GM18505 (cell line): ENCODE data around the gene ZNF765.
A peak's percentile ranks its signal among the peaks of the same experiment; 100 is the strongest.
"Not testable (repeated sequence)": the region's sequence is repeated elsewhere in the genome, so short reads cannot be mapped to it uniquely, and the experiment has no call there.

Experiments used
- ATAC-seq: cut with Tn5 transposase; IDR thresholded peaks from one replicate; pipeline ENCODE4 v1.9.1; 2021; ENCODE audit not compliant: unreplicated experiment
- POLR2A ChIP-seq: IDR thresholded peaks from 4 replicates; pipeline ENCODE4 v1.6.1; 2011; ENCODE audit warnings: borderline replicate concordance; ENCODE audit not compliant: insufficient read depth, insufficient read length; ENCODE audit errors: extremely low read depth

ZNF765 gene

DNA sequence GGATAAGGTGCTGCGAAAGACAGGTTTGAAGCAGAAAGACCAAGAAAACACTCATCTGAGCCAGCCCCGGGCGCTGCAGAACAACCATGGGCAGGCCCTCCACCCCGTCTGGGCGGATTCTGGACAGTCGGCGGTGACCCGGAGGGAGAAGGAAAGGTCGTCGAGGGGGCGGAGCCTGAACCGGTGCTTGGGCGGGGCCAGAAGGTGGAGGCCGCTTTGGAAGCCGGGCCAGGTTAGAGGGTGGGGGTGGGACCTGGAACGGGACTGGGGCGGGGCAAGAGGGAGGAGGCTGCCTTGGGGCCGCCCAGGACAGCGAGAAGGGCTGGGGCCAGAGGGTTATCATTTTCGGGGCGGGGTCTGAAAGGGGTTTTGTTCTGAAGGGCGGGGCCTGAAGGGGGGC lies 5.0 kb upstream of the ZNF765 start:
- ATAC-seq = no peak
- TF ChIP-seq POLR2A = no peak

DNA sequence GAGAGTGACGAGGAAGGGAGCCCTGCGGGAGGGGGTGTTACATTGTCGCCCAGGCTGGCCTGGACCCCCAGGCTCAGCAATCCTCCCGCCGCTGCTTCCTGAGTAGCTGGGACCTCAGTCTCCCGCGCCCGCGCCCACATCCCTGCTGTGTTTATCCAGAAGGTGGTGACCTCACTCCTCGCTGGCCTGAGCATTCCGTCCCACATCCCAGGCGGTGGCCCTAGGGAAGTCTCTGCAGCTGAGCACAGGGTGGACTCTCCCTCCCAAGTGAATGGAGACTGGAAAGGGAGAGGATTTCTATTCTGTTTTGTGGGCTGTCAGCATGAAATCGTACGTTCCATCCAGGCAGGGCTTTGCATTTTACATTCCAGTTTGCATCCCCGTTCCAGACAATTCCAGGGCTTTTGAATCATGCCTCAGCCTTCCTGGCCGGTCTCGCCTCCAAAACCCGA lies 401 bp upstream of the ZNF765 start:
- no peak for TF ChIP-seq POLR2A
- ATAC-seq = no peak

DNA sequence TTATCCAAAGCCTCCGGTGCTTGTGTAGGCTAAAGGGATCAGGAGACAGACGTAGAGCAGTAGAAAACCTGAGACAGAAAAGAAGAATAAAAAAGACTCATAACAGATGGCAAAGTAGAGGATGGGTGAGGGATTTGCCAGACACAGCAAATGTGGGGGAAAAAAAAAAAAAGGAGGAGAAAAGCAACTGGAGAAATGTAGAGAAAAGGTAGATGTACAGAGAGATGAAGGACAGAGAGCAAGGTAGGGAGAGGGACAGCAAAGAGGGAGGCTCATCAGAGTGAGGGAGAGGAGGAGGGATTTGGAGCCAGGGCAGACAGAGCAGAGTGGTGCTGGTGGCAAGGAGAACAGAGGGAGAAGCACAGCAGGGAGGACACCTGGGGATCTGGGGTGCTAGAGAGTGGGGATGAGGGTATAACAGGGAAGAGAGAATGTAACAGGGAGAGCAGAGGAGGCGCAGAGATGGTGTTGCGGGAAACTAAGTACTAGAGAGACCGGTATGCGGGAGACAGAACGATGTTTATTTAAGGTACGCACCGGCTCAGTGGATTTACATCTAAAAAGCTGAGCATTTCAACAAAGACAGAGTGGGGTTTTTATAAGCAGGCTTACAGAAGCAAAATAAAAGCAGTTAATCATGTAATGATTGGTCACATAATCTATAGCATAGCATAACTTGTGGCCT lies 1.0 kb downstream of the ZNF765 start:
- ATAC-seq = not testable (repeated sequence)

DNA sequence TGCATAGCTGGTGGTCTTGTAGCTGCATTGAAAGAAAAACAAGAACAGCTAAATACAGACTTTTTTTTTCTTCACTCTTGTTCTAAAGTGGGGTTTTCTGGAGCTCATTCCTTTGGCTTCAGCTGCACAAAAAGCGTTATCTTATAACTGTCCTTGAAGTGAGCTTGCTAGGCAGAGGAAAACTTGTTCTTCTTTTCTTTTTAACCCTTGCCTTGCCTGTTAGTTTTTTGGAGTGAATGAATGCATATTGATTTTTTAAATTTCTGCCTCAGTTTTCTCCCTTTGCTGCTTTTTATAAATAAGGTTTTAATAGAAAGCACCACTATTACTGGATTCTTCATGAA lies 1.5 kb downstream of the ZNF765 start:
- no peak for ATAC-seq
- no peak for TF ChIP-seq POLR2A

DNA sequence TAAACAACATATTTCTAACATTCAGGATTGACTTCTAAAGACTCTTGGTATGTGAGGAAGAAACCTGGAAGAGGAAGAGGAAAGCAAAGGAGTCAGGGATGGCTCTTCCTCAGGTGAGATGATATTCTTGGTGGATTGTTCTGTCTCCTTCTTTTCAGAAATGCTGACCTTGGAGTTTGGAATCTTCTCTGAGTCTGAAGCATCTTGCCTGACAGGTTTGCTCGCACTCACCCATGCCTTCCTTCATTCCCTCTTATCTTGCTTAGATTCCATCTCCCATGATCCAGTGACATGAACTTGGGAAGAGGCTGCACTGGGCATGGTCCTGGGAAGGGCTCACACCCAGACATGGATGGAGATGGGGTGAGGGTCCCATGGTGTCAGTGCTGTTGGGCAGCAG lies 3.0 kb downstream of the ZNF765 start:
- not testable (repeated sequence) for ATAC-seq

DNA sequence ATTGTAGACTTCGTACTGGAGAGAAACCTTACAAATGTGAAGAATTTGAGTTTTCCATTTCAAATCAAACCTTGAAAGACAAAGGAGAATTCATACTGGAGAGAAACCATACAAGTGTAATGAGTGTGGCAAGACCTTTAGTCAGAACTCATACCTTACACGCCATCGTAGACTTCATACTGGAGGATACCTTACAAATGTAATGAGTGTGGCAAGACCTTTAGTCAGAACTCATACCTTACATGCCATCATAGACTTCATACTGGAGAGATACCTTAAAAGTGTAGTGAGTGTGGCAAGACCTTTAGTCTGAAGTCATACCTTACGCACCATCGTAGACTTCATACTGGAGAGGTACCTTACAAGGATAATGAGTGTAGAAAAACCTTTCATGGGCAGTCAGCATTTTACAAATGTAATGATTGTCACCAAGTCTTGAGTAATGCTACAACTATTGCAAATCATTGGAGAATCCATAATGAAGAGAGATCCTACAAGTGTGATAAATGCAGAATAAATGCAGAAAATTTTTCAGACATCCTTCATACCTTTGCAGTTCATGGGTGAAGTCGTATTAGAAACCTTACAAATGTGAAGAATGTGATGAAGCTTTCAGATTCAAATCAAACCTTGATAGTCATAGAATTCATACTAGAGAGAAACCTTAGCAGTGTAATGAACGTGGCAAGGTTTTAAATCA lies 14.7 kb downstream of the ZNF765 start:
- TF ChIP-seq POLR2A = no peak
- ATAC-seq = no peak

DNA sequence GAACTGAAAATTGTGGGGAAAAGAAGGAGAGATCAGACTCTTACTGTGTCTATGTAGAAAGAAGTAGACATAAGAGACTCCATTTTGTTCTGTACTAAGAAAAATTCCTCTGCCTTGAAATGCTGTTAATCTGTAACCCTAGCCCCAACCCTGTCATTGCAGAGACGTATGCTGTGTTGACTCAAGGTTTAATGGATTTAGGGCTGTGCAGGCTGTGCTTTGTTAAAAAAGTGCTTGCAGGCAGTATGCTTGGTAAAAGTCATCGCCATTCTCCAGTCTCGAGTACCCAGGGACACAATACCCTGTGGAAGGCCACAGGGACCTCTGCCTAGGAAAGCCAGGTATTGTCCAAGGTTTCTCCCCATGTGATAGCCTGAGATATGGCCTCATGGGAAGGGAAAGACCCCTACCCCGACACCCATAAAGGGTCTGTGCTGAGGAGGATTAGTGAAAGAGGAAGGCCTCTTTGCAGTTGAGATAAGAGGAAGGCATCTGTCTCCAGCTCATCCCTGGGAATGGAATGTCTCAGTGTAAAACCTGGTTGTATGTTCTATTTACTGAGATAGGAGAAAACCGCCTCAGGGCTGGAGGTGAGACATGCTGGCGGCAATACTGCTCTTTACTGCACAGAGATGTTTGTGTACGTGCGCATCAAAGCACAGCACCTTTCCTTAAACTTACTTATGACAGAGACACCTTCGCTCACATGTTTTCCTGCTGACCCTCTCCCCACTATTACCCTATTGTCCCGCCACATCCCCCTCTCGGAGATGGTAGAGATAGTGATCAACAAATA lies 25.8 kb downstream of the ZNF765 start:
- not testable (repeated sequence) for ATAC-seq

DNA sequence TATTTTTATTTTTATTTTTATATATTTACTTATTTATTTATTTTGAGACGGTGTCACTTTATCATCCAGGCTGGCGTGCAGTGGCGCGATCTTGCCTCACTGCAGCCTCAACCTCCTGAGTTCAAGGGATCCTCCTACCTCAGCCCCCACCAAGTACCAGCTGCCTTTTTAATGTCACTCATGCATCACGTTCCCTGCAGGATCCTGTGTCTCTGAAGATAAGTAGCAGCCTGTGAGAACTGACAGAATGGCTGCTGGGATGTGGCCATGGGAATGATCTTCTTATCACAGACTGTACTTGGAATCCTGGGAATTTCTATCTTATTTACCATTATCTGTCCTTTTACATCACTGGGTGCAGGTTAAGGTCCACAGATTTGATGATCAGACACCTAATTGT lies 27.6 kb downstream of the ZNF765 start:
- no peak for TF ChIP-seq POLR2A

DNA sequence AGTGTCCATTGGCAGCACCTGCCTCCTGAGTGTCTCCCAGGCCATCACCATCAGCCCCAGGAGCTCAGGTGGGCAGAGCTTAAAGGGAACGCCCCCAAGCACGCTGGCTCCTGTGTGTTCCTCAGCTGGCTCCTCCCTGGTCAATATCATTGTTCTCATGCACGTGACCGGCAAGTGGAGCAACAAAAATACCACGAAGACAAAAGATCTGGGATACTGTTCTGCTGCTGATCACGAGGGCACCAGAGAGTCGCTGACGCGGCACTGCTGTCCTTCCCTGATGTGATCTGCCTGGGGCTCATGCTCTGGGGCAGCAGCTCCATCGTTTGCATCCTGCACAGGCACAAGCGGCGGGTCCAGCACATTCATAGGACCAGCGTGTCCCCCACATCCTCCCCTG lies 28.1 kb downstream of the ZNF765 start:
- ATAC-seq = not testable (repeated sequence)

More for the DNA sequence above, 27.6 kb downstream of the ZNF765 start:
- no peak for ATAC-seq

DNA sequence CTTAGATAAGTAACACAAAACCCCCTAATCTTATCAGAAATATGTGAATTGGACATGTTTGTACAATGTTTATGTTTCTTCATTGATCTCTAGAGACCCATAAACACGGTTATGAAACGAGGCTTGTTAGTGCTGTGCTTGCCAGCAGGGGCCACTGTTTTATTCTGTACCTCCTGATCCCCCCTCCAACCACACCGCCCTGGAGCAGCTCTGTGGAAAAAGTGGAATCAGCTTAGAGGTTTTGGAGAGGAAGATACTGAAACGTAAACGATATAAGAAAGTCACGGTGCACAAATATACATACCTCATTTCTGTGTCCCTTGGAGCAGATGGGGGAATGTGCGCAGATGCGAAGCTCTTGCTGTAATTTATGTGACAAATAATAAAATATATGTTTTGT lies 28.7 kb downstream of the ZNF765 start:
- not testable (repeated sequence) for ATAC-seq

DNA sequence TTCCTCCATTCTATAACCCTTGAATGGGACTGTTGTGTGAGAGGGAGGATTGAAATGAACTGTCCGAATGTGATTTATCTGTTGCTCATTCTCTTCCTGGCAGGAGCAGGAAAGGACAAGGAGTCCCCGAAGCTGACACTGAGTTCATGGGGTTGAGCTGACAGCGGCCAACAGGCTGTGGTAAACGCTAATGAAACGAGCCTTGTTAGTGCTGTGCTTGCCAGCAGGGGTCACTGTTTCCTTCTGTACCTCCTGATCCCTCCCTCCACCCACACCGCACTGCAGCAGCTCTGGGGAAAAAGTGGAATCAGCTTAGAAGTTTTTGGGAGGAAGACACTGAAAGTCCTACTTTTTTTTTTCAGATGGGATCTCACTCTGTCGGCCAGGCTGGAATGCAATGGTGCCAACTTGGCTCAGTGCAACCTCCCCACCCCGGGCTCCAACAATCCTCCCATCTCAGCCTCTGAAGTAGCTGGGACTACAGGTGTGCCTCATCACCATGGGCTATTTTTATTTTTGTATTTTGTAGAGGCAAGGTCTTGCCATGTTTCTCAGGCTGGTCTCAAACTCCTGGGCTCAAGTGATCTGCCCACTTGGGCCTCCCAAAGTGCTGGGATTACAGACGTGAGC lies 30.1 kb downstream of the ZNF765 start:
- no peak for TF ChIP-seq POLR2A
- no peak for ATAC-seq

DNA sequence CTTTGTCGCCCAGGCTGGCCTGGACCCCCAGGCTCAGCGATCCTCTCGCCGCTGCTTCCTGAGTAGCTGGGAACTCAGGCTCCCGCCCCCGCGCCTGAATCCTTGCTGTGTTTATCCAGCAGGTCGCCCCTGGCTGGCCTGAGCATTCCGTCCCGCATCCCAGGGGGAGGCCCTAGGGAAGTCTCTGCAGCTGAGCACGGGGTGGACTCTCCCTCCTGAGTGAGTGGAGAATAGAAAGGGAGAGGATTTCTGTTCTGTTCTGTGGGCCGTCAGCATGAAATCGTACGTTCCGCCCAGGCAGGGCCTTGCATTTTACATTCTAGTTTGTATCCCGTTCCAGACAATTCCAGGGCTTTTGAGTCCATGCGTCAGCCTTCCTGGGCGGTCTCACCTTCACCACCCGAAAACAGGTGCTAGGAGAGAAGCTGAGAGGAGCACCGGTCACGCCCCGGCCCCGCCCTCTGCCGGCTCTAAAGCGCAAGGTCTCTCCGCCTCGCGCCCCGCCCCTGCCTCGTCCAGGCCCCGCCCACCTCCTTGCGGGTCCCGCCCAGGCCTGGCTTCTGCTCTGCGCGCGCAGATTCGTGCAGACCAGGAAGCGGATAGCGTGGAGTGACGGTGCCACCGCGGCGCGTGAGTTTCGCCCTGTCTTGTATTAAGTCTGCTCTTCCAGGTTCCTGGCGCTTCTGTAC lies 36.6 kb downstream of the ZNF765 start, which contains the start of gene ZNF761:
Gene ZNF761 (plus strand): TSS at position 586 of the 689 bp plus-strand sequence. CDS start 15,285 bp downstream, outside the sequence.
- ATAC-seq = peak; percentile 92
- TF ChIP-seq POLR2A = peak; percentile 87

DNA sequence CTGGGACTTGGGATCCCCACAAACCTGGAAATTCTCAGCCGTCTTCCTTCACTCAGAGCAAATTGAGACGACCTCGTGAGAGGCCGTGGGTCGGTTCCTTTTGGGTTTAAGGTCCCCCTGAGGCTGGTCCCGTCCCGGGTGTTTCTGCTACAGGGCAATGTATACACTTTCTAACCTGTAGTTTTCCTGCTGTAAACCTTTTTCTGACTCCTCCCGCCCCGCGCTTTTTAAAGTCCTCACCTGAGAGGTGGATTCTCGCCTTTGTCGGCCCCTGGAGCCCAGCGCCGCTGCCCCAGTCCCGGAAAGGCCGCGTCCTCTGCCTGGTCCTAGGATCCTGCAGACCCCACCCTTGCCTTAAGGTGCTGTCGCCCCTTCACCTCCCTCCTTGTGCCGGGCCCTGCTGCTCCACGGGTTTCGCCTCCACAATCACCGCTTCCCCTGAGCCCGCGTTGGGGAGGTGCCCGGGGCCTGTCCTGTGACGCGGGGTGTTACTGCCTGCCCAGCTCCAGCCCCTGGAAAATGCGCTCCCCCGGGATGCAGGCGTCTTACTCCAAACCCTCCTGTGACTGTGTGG lies 37.2 kb downstream of the ZNF765 start:
- TF ChIP-seq POLR2A = no peak
- peak; percentile 29 for ATAC-seq

DNA sequence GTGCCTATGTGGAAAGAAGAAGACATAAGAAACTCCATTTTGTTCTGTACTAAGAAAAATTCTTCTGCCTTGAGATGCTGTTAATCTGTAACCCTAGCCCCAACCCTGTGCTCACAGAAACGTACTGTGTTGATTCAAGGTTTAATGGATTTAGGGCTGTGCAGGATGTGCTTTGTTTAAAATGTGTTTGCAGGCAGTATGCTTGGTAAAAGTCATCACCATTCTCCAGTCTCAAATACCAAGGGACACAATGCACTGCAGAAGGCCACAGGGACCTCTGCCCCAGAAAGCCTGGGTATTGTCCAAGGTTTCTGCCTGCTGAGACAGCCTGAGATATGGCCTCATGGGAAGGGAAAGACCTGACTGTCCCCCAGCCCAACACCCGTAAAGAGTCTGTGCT lies 48.9 kb downstream of the ZNF765 start:
- ATAC-seq = not testable (repeated sequence)

DNA sequence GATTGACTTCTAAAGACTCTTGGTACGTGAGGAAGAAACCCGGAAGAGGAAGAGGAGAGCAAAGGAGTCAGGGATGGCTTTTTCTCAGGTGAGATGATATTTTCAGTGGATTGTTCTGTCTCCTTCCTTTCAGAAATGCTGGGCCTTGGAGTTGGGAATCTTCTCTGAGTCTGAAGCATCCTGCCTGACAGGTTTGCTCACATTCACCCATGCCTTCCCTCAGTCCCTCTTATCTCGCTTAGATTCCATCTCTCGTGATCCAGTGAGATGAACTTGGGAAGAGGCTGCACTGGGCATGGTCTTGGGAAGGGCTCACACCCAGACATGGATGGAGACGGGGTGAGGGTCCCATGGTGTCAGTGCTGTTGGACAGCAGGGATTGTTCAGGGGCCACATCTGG lies 52.2 kb downstream of the ZNF765 start:
- not testable (repeated sequence) for ATAC-seq
